ENCODE data around the gene CROCC. TPM values are rescaled to one million over a fixed set of nuclear protein-coding genes. Genes with fewer than 3 reads are reported as not detected.

Gene CROCC
- total and polyA plus RNA-seq, 4 donors = 2.9 to 8.3 (median 5.1) TPM

DNA sequence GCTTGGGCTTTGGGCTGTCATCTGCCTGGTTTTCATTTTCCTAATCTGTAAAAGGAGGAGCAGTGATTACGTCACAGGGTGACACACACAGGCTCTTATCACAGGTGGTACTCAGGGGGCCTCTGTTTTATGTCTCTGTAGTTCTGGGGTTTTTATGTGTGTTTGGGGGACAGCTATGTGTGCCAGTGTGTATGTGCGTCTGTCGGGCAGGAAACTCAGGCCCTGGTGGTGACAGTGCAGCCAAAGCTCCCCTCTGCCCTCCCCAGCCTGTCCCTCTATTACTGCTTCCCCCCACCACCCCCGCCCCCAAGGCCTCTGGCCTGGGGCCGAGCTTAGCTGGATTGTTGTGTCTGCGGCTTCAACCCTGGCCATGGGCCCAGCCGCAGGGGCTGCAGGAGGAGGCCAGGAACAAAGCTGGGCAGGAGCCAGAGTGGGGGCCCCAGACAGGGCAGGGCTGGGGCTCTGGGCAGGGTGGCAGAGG, 45.4 kb downstream of the CROCC start:
- Histone ChIP-seq H3K9ac (ENCODE audit: low read depth in 1 of 2, low read length in 2 of 2) (no peak overlapping the region), H3K9me3 (ENCODE audit: control insufficient read depth in 4 of 4, low read length in 3 of 4) (no peaks in the 10 kb centered on the region), H3K27ac (ENCODE audit: low read depth in 1 of 2, low read length in 2 of 2) (no peak overlapping the region), H3K4me1 (ENCODE audit: control insufficient read depth in 4 of 4, insufficient read depth in 4 of 4, low read length in 3 of 4) (no peaks in the 10 kb centered on the region), H3K36me3 (ENCODE audit: control insufficient read depth in 4 of 4, insufficient read depth in 3 of 4, low read depth in 1 of 4, low read length in 3 of 4) (peaks cover 0 to 3% (median 2%) of the 10 kb centered on the region in 4 donors), H3K4me3 (ENCODE audit: low read depth in 1 of 3, low read length in 3 of 3) (no peak overlapping the region), H3K27me3 (ENCODE audit: control insufficient read depth in 4 of 4, insufficient read depth in 4 of 4, low read length in 3 of 4) (no peaks in the 10 kb centered on the region)
- 72% methylated on average over 7 of the region's 7 CpGs for WGBS
- no peak for TF ChIP-seq ZBTB33 (IDR thresholded peaks at IDR 0.05)
- TF ChIP-seq JUND (IDR thresholded peaks at IDR 0.05) = no peak
- no peak for TF ChIP-seq RAD21 (IDR thresholded peaks at IDR 0.05)
- no peak for TF ChIP-seq YY1 (IDR thresholded peaks at IDR 0.05)
- TF ChIP-seq NR2F2 (IDR thresholded peaks at IDR 0.05) = no peak
- no peak for TF ChIP-seq HNF4G (IDR thresholded peaks at IDR 0.05)
- TF ChIP-seq FOXA2 (IDR thresholded peaks at IDR 0.05) = no peak
- no peak for TF ChIP-seq GABPA (IDR thresholded peaks at IDR 0.05 in 1 of 2, conservative IDR thresholded peaks at IDR 0.05 in 1 of 2)
- TF ChIP-seq ATF3 (IDR thresholded peaks at IDR 0.05) = no peak
- TF ChIP-seq CTCF (IDR thresholded peaks at IDR 0.05; ENCODE audit: low read depth, low read length, missing input control) = no peak
- TF ChIP-seq TAF1 (conservative IDR thresholded peaks at IDR 0.05) = no peak
- TF ChIP-seq HNF4A (conservative IDR thresholded peaks at IDR 0.05) = no peak
- TF ChIP-seq RXRA (IDR thresholded peaks at IDR 0.05) = no peak
- TF ChIP-seq SP1 (IDR thresholded peaks at IDR 0.05) = no peak
- TF ChIP-seq EGR1 (IDR thresholded peaks at IDR 0.05; ENCODE audit: low read depth in 2 of 2) = no peak
- TF ChIP-seq FOXA1 (IDR thresholded peaks at IDR 0.05) = no peak
- TF ChIP-seq, protein P1, sequence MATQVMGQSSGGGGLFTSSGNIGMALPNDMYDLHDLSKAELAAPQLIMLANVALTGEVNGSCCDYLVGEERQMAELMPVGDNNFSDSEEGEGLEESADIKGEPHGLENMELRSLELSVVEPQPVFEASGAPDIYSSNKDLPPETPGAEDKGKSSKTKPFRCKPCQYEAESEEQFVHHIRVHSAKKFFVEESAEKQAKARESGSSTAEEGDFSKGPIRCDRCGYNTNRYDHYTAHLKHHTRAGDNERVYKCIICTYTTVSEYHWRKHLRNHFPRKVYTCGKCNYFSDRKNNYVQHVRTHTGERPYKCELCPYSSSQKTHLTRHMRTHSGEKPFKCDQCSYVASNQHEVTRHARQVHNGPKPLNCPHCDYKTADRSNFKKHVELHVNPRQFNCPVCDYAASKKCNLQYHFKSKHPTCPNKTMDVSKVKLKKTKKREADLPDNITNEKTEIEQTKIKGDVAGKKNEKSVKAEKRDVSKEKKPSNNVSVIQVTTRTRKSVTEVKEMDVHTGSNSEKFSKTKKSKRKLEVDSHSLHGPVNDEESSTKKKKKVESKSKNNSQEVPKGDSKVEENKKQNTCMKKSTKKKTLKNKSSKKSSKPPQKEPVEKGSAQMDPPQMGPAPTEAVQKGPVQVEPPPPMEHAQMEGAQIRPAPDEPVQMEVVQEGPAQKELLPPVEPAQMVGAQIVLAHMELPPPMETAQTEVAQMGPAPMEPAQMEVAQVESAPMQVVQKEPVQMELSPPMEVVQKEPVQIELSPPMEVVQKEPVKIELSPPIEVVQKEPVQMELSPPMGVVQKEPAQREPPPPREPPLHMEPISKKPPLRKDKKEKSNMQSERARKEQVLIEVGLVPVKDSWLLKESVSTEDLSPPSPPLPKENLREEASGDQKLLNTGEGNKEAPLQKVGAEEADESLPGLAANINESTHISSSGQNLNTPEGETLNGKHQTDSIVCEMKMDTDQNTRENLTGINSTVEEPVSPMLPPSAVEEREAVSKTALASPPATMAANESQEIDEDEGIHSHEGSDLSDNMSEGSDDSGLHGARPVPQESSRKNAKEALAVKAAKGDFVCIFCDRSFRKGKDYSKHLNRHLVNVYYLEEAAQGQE (IDR thresholded peaks at IDR 0.05) = no peak
- TF ChIP-seq, protein P2, sequence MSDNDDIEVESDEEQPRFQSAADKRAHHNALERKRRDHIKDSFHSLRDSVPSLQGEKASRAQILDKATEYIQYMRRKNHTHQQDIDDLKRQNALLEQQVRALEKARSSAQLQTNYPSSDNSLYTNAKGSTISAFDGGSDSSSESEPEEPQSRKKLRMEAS (IDR thresholded peaks at IDR 0.05) = no peak
- no peak for DNase-seq (ENCODE audit: low spot score)
